Astrocyte of the spinal cord (primary cell): ENCODE results near the gene NAT16.
A peak's percentile ranks its signal among the peaks of the same experiment; 100 is the strongest.

Experiments
- DNase-seq: peaks from one replicate; pipeline ENCODE4 v3.0.0; 2011; ENCODE audit warnings: low read depth, low spot score
- H3K4me3 ChIP-seq: 2 replicates; pipeline ENCODE4 v1.5.1; 2011; ENCODE audit warnings: low read depth, mild to moderate bottlenecking, low read length, moderate library complexity
- CTCF ChIP-seq: IDR thresholded peaks from 2 replicates; pipeline ENCODE4 v1.5.1; 2012; ENCODE audit warnings: low read depth, mild to moderate bottlenecking, low read length, inconsistent platforms
- in situ Hi-C: cut with HindIII; loops from 2 replicates; pipeline ENCODE4 v1.10.0; 2017; ENCODE audit warnings: low sequenced_read_pairs

Gene NAT16

GRCh38 chr7:101189109-101189508 lies 9.0 kb upstream of the NAT16 start:
- TF ChIP-seq CTCF, result no peak
- no peak for DNase-seq
- H3K4me3 ChIP-seq, result no peak overlapping the region
- in situ Hi-C loops, result no loop called here

GRCh38 chr7:101186844-101187428 lies 6.8 kb upstream of the NAT16 start:
- no peak overlapping the region for H3K4me3 ChIP-seq
- TF ChIP-seq CTCF, result no peak
- DNase-seq, result no peak
- in situ Hi-C loops, result no loop called here

- no peak for DNase-seq
- TF ChIP-seq CTCF, result no peak
- in situ Hi-C loops, result no loop called here
- H3K4me3 ChIP-seq, result no peak overlapping the region
Observed at GRCh38 chr7:101186194-101186593, 6.1 kb upstream of the NAT16 start.

DNA sequence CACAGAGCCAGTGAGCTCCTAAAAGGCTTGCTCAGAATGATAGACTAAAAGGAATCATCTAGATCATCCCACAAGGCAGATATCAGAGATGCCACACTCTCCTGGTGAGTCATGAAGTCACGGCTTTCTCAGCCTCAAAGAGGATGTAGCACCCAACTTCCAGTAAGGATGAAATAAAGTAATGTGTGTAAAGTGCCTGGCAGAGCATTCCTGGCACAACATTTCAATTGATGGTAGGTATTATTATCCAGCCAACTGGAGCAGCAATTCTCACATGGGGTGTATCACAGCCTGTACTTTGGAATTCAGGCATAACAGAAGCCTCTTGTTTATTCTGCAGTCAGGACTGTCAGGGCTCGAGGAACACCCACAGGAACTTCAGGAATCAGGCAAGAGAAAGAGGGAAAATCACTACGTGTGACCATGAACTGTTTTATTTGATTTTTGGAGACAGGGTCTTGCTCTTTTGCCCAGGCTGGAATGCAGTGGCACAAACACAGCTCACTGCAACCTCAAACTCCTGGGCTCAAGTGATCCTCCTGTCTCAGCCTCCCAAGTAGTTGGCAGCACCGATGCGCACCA lies 5.3 kb upstream of the NAT16 start:
- in situ Hi-C loops, result no loop called here
- no peak overlapping the region for H3K4me3 ChIP-seq
- DNase-seq, result peak; percentile 19
- TF ChIP-seq CTCF, result no peak

- no peak for TF ChIP-seq CTCF
- in situ Hi-C loops, result no loop called here
- H3K4me3 ChIP-seq, result no peak overlapping the region
Observed at GRCh38 chr7:101179713-101180112, 380 bp downstream of the NAT16 start.

DNA sequence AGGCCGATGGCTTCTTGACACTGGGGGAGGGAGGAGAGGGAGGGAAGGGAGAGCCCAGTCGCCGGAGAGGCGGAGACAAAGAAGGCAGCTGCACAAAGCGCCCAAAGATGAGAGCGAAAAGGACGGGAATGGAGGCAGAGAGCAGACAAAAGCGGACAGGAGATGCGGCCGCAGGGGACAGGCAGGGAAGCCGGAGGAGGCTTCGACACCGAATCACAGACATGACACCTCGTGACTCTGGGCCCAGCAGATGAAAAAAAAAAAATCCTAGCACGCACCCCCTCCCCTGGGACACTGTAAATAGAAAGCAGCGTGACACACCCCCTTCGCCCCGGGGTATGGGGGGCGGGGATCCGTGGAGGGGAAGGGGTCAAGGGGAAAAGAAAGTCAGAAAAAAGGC lies 976 bp downstream of the NAT16 start:
- H3K4me3 ChIP-seq, result no peak overlapping the region
- DNase-seq, result no peak
- no peak for TF ChIP-seq CTCF
- in situ Hi-C loops, result no loop called here

More at GRCh38 chr7:101179713-101180112, 380 bp downstream of the NAT16 start:
- no peak for DNase-seq

DNA sequence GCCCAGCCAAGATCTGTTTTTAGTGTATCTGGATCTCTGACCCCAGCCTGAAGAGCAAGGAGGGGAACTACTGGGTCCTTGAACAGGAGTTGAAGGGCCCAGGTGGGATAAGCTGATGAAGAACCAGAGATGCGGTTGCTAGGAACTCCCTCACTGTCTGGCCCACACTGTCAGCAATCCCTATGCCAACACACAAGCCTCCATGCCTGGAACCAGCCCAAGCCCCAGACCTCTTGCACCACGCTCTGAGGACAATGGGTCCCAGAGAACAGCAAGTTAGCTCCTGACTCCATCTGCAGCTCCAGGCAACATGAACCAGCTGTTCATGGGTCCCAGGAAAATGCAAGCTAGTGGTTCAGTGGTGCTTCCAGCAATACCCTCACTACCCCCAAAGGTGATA lies 2.4 kb downstream of the NAT16 start:
- TF ChIP-seq CTCF, result no peak
- in situ Hi-C loops, result no loop called here
- H3K4me3 ChIP-seq, result no peak overlapping the region
- no peak for DNase-seq
